Gastrocnemius medialis (tissue), 4 donors: Measurements from ENCODE around the gene CDK11B. TPM values are rescaled to one million over a fixed set of nuclear protein-coding genes. Genes with fewer than 3 reads are reported as not detected.

ENCODE experiments used
- ATAC-seq, 2 donors: fragments of 150-250 bp; one replicate each; pipeline ENCODE4 v1.9.1; 2016
- DNase-seq, 2 donors: peaks; one replicate each; pipeline ENCODE4 v3.0.0-alpha.2; 2019
- H3K27ac ChIP-seq, 4 donors: fragments of 200-600 bp; sonication (generic); 1 replicate in 1 of 4; 2 replicates in 3 of 4; pipeline ENCODE4 v1.5.1; 2016 to 2018; ENCODE audit warnings: mild to moderate bottlenecking in 2 of 4, moderate library complexity in 1 of 4
- H3K27me3 ChIP-seq, 3 donors: fragments of 200-600 bp; sonication (generic) in 2 of 3; 1 replicate in 1 of 3; 2 replicates in 2 of 3; pipeline versions ENCODE4 v1.5.1 to v1.6.0; 2016 to 2019; ENCODE audit warnings: mild to moderate bottlenecking in 1 of 3, moderate library complexity in 1 of 3
- H3K36me3 ChIP-seq, 2 donors: fragments of 200-600 bp; sonication (generic) in 1 of 2; one replicate each; pipeline ENCODE4 v1.5.1; 2017 to 2018
- H3K4me1 ChIP-seq, 2 donors: fragments of 200-600 bp; sonication (generic) in 1 of 2; one replicate each; pipeline ENCODE4 v1.5.1; 2016 to 2017; ENCODE audit warnings: mild to moderate bottlenecking in 2 of 2
- H3K4me3 ChIP-seq, 4 donors: fragments of 200-600 bp; sonication (generic) in 3 of 4; 1 replicate in 1 of 4; 2 replicates in 3 of 4; pipeline ENCODE4 v1.5.1; 2016 to 2019; ENCODE audit warnings: mild to moderate bottlenecking in 2 of 4
- H3K9me3 ChIP-seq, 3 donors: fragments of 200-600 bp; sonication (generic) in 2 of 3; 1 replicate in 1 of 3; 2 replicates in 2 of 3; pipeline ENCODE4 v1.5.1; 2016 to 2019
- POLR2A ChIP-seq, 2 donors: fragments of 450-650 bp; IDR thresholded peaks; one replicate each; pipeline ENCODE4 v1.6.1; 2017; ENCODE audit warnings: antibody characterized with exemption in 2 of 2, mild to moderate bottlenecking in 2 of 2, moderate library complexity in 2 of 2
- in situ Hi-C, 4 donors: fragments of 200-750 bp; cut with MboI; loops; one replicate each; pipeline versions ENCODE4 v1.15.0 to v1.8.0; 2017; ENCODE audit warnings: low sequenced_read_pairs in 4 of 4
- intact Hi-C: fragments of 100-400 bp; cut with DNase I; formaldehyde crosslinking; loops from one replicate; pipeline ENCODE4 v1.15.1; 2023; ENCODE audit warnings: low total_unique reads
- total RNA-seq, 4 donors: library from RNA; depleted of rRNA; stranded (reverse); fragments of >200 nt; gene quantifications; one replicate each; pipeline versions ENCODE4 v1.1.0 to v1.2.3, GENCODE V29; 2016
- TF ChIP-seq, protein P1 (sequence below), 5 experiments: fragments of 450-650 bp in 3 of 5; fragments of 200-600 bp in 2 of 5; sonication (generic) in 2 of 5; IDR thresholded peaks in 4 of 5; conservative IDR thresholded peaks in 1 of 5; 1 replicate in 4 of 5; 2 replicates in 1 of 5; pipeline ENCODE4 v1.5.1; 2016 to 2019; ENCODE audit warnings: antibody characterized with exemption in 5 of 5, mild to moderate bottlenecking in 3 of 5, moderate library complexity in 3 of 5

The CDK11B gene
- total RNA-seq, 4 donors from 2014 or later = 19.5 to 49.0 (median 42.2) TPM

- ATAC-seq = no peak
- no peak for DNase-seq
- Histone ChIP-seq H3K4me3 (no peak overlapping the region), H3K27ac (no peak overlapping the region), H3K9me3 (no peaks in the 10 kb centered on the region), H3K36me3 (peaks cover 0 to 6% of the 10 kb centered on the region in 2 donors), H3K27me3 (no peaks in the 10 kb centered on the region), H3K4me1 (peaks cover 20 to 21% of the 10 kb centered on the region in 2 donors)
- in situ Hi-C loops (no loop called here), intact Hi-C loops (no loop called here)
- TF ChIP-seq POLR2A (IDR thresholded peaks at IDR 0.05) = no peak
- TF ChIP-seq, protein P1, sequence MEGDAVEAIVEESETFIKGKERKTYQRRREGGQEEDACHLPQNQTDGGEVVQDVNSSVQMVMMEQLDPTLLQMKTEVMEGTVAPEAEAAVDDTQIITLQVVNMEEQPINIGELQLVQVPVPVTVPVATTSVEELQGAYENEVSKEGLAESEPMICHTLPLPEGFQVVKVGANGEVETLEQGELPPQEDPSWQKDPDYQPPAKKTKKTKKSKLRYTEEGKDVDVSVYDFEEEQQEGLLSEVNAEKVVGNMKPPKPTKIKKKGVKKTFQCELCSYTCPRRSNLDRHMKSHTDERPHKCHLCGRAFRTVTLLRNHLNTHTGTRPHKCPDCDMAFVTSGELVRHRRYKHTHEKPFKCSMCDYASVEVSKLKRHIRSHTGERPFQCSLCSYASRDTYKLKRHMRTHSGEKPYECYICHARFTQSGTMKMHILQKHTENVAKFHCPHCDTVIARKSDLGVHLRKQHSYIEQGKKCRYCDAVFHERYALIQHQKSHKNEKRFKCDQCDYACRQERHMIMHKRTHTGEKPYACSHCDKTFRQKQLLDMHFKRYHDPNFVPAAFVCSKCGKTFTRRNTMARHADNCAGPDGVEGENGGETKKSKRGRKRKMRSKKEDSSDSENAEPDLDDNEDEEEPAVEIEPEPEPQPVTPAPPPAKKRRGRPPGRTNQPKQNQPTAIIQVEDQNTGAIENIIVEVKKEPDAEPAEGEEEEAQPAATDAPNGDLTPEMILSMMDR (IDR thresholded peaks at IDR 0.05 in 4 of 5, conservative IDR thresholded peaks at IDR 0.05 in 1 of 5) = no peak
Observed at GRCh38 chr1:1612104-1612400, 46.8 kb downstream of the CDK11B start.

DNA sequence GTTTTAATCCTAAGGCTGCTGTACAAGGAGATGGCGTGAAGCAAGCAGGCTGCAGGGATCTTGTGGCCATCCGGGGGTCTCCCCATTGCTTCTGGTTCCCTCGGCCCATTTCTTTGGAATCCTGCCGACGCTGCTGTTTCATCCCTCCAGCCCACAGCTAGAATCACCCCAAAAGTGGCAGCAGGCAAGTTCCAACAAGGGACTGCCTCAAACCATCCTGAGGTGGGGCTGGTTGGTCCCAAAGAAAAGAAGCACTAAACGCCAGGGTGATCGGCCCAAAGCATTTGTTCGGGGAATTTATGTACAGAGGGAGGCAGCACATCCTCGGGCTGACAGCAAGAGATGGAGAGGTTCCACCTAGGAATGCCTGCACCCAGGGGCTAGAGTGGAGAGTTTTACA lies 48.0 kb downstream of the CDK11B start:
- intact Hi-C loops (no loop called here), in situ Hi-C loops (no loop called here)
- Histone ChIP-seq H3K27ac (no peak overlapping the region), H3K27me3 (no peaks in the 10 kb centered on the region), H3K36me3 (peaks cover 0 to 6% of the 10 kb centered on the region in 2 donors), H3K9me3 (no peaks in the 10 kb centered on the region), H3K4me1 (peaks cover 13% of the 10 kb centered on the region in 2 donors), H3K4me3 (no peak overlapping the region)
- DNase-seq (no peak), ATAC-seq (no peak)
- no peak for TF ChIP-seq POLR2A (IDR thresholded peaks at IDR 0.05)
- TF ChIP-seq, protein P1 (IDR thresholded peaks at IDR 0.05 in 4 of 5, conservative IDR thresholded peaks at IDR 0.05 in 1 of 5) = no peak

DNA sequence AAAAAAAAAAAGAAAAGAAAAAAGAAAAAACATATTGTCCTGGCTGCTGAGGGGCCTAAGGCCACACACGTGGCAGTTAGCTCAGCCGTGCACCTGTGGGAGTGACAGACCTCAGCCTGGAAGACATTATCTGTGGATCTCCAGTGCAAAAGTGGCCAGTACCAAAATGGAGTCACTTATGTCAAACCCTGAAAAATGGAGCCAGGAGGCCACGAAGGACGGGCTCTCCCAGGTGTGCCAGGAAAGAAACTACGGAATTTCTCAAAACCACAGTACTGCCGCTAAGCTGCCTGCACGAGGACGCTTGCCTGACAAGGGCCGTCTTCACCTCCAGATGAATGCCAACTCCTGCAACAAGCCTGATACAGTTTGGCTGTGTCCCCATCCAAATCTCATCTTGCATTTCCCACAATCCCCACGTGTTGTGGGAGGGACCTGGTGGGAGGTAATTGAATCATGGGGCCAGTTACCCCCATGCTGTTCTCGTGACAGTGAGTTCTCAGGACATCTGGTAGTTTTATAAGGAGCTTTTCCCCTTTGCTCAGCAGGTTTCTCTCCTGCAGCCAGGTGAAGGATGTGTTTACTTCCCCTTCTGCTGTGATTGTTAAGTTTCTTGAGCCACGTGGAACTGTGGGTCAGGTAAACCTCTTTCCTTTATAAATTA lies 48.9 kb downstream of the CDK11B start:
- no peak overlapping the region for H3K4me3 ChIP-seq
- H3K27me3 ChIP-seq = peaks cover 0 to 1% (median under 1%) of the 10 kb centered on the region in 3 donors
- H3K4me1 ChIP-seq = peaks cover 13% of the 10 kb centered on the region in 2 donors
- no peak overlapping the region for H3K27ac ChIP-seq
- no peak for TF ChIP-seq POLR2A (IDR thresholded peaks at IDR 0.05)
- TF ChIP-seq, protein P1 (IDR thresholded peaks at IDR 0.05 in 4 of 5, conservative IDR thresholded peaks at IDR 0.05 in 1 of 5) = no peak
- intact Hi-C loops = no loop called here
- in situ Hi-C loops = no loop called here
- ATAC-seq = no peak
- H3K36me3 ChIP-seq = peaks cover 0 to 6% of the 10 kb centered on the region in 2 donors
- H3K9me3 ChIP-seq = no peaks in the 10 kb centered on the region
- no peak for DNase-seq

- H3K36me3 ChIP-seq = no peaks in the 10 kb centered on the region
- intact Hi-C loops = no loop called here
- ATAC-seq = no peak
- H3K4me1 ChIP-seq = no peaks in the 10 kb centered on the region
- no peak overlapping the region for H3K4me3 ChIP-seq
- TF ChIP-seq, protein P1 (IDR thresholded peaks at IDR 0.05 in 4 of 5, conservative IDR thresholded peaks at IDR 0.05 in 1 of 5) = no peak
- TF ChIP-seq POLR2A (IDR thresholded peaks at IDR 0.05) = no peak
- in situ Hi-C loops = no loop called here
- no peaks in the 10 kb centered on the region for H3K9me3 ChIP-seq
- no peak for DNase-seq
- no peak overlapping the region for H3K27ac ChIP-seq
- peaks cover 4 to 20% (median 13%) of the 10 kb centered on the region in 3 donors for H3K27me3 ChIP-seq
Observed at GRCh38 chr1:1606232-1606631, 52.6 kb downstream of the CDK11B start.

DNA sequence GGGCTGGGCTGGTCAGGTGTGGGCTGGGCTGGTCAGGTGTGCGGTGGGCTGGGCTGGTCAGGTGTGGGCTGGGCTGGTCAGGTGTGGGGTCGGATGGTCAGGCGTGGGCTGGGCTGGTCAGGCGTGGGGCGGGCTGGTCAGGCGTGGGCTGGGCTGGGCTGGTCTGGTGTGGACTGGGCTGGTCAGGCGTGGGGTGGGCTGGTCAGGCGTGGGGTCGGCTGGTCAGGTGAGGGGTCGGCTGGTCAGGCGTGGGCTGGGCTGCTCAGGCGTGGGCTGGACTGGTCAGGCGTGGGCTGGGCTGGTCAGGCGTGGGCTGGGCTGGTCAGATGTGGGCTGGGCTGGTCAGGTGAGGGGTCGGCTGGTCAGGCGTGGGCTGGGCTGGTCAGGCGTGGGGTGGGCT lies 53.1 kb downstream of the CDK11B start:
- DNase-seq = no peak
- TF ChIP-seq POLR2A (IDR thresholded peaks at IDR 0.05) = no peak
- TF ChIP-seq, protein P1 (IDR thresholded peaks at IDR 0.05 in 4 of 5, conservative IDR thresholded peaks at IDR 0.05 in 1 of 5) = no peak

More for the DNA sequence above, 53.1 kb downstream of the CDK11B start:
- in situ Hi-C loops = no loop called here
- H3K36me3 ChIP-seq = no peaks in the 10 kb centered on the region
- H3K4me1 ChIP-seq = peaks cover 0 to 2% of the 10 kb centered on the region in 2 donors
- no peak overlapping the region for H3K27ac ChIP-seq
- no peak for ATAC-seq
- peaks cover 9 to 25% (median 18%) of the 10 kb centered on the region in 3 donors for H3K27me3 ChIP-seq
- no peaks in the 10 kb centered on the region for H3K9me3 ChIP-seq
- H3K4me3 ChIP-seq = no peak overlapping the region
- intact Hi-C loops = no loop called here
